H1 (cell line): ENCODE data around the gene MT1B. TPM values are rescaled to one million over a fixed set of nuclear protein-coding genes. Genes with fewer than 3 reads are reported as not detected.

Experiments used
- ATF3 ChIP-seq: IDR thresholded peaks from 2 replicates; pipeline ENCODE4 v1.6.1; 2011; ENCODE audit warnings: low read depth, mild to moderate bottlenecking, low read length; ENCODE audit not compliant: insufficient read depth
- BCL11A ChIP-seq, 2 experiments: IDR thresholded peaks; one replicate each; pipeline ENCODE4 v1.6.1; 2011; ENCODE audit warnings: low read depth in 2 of 2, low read length in 2 of 2, mild to moderate bottlenecking in 2 of 2
- CEBPB ChIP-seq: IDR thresholded peaks from 2 replicates; pipeline ENCODE4 v1.6.1; 2012; ENCODE audit warnings: low read depth, low read length
- CHD2 ChIP-seq: IDR thresholded peaks from 2 replicates; pipeline ENCODE4 v1.6.1; 2012; ENCODE audit warnings: low read length, improper control_type of control experiment
- CTCF ChIP-seq, 3 experiments: IDR thresholded peaks; 1 replicate in 2 of 3; 2 replicates in 1 of 3; pipeline versions ENCODE4 v1.5.1 to v1.6.1; 2011; ENCODE audit warnings: low read length in 3 of 3, mild to moderate bottlenecking in 3 of 3, inconsistent platforms in 2 of 3, low read depth in 1 of 3, moderate library complexity in 1 of 3; ENCODE audit not compliant: insufficient read depth in 1 of 3; ENCODE audit errors: control extremely low read depth in 1 of 3
- GTF2F1 ChIP-seq: IDR thresholded peaks from 2 replicates; pipeline ENCODE4 v1.6.1; 2012; ENCODE audit warnings: low read depth, low read length, improper control_type of control experiment, borderline replicate concordance
- HDAC2 ChIP-seq, 2 experiments: fragments of 300-600 bp in 1 of 2; sonication (generic) in 1 of 2; IDR thresholded peaks; 2 replicates each; pipeline ENCODE4 v1.6.1; 2011 to 2012; ENCODE audit warnings: low read depth in 2 of 2, low read length in 2 of 2, mild to moderate bottlenecking in 2 of 2, moderate library complexity in 2 of 2, borderline replicate concordance in 1 of 2, inconsistent platforms in 1 of 2
- KDM5A ChIP-seq: fragments of 200-600 bp; IDR thresholded peaks from 2 replicates; pipeline ENCODE4 v1.7.1; 2012; ENCODE audit warnings: mild to moderate bottlenecking, low read length, inconsistent platforms, mixed read lengths
- PHF8 ChIP-seq: fragments of 200-600 bp; sonication (generic); conservative IDR thresholded peaks from 2 replicates; pipeline ENCODE4 v1.7.1; 2012; ENCODE audit warnings: low read depth, mild to moderate bottlenecking, inconsistent platforms, low read length, moderate library complexity
- POU5F1 ChIP-seq: IDR thresholded peaks from 2 replicates; pipeline ENCODE4 v1.6.1; 2011; ENCODE audit warnings: low read depth, mild to moderate bottlenecking, low read length, moderate library complexity
- RFX5 ChIP-seq: IDR thresholded peaks from 2 replicates; pipeline ENCODE4 v1.6.1; 2011; ENCODE audit warnings: low read depth, low read length, improper control_type of control experiment, borderline replicate concordance
- SP1 ChIP-seq: IDR thresholded peaks from 2 replicates; pipeline ENCODE4 v1.6.1; 2011; ENCODE audit warnings: low read depth, low read length
- TAF1 ChIP-seq: IDR thresholded peaks from 2 replicates; pipeline ENCODE4 v1.6.1; 2011; ENCODE audit warnings: mild to moderate bottlenecking, low read depth, low read length
- TBP ChIP-seq: IDR thresholded peaks from 2 replicates; pipeline ENCODE4 v1.6.1; 2011; ENCODE audit warnings: low read depth, low read length, improper control_type of control experiment
- polyA plus RNA-seq, 7 experiments: library from polyadenylated mRNA; depleted of rRNA in 3 of 7; stranded (reverse) in 5 of 7; unstranded in 2 of 7; fragments of >200 nt in 5 of 7; fragments of 200-250 nt in 2 of 7; gene quantifications; 1 replicate in 5 of 7; 2 replicates in 1 of 7; 4 replicates in 1 of 7; pipeline versions ENCODE4 v1.2.1 to v1.2.3, GENCODE V29; 2011 to 2013; ENCODE audit warnings: missing spikeins in 2 of 7, mixed read lengths in 2 of 7
- total RNA-seq: library from RNA; stranded (reverse); fragmentation: NEBNext Ultra II Directional; extraction: Animal tissue kit (Norgen Biotek cat#: 25700); gene quantifications from 2 replicates; pipeline ENCODE4 v1.2.1, GENCODE V29; 2021
- TF ChIP-seq, protein P1 (sequence below): IDR thresholded peaks from 2 replicates; pipeline ENCODE4 v1.6.1; 2012; ENCODE audit warnings: inconsistent platforms
- TF ChIP-seq, protein P2 (sequence below): IDR thresholded peaks from 2 replicates; pipeline ENCODE4 v1.6.1; 2012; ENCODE audit warnings: low read length, inconsistent platforms

MT1B gene
- total and polyA plus RNA-seq, 2 of the 8 experiments (the other 6 are each of a cell fraction or from before 2014, with no cell fraction given): not detected

GRCh38 chr16:56662357-56663354 lies 11.0 kb downstream of the MT1B start (continued):
- TF ChIP-seq CHD2: no peak
- TF ChIP-seq CEBPB: no peak
- no peak for TF ChIP-seq TAF1
- TF ChIP-seq TBP: no peak
- TF ChIP-seq, protein P1, sequence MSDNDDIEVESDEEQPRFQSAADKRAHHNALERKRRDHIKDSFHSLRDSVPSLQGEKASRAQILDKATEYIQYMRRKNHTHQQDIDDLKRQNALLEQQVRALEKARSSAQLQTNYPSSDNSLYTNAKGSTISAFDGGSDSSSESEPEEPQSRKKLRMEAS: peak; percentile 67
- TF ChIP-seq HDAC2 (IDR thresholded peaks at IDR 0.05; ENCODE audit: borderline replicate concordance in 1 of 2, low read depth in 2 of 2, low read length in 2 of 2): no peak
- no peak for TF ChIP-seq CTCF (IDR thresholded peaks at IDR 0.05; ENCODE audit: control extremely low read depth in 1 of 3, insufficient read depth in 1 of 3, low read depth in 1 of 3, low read length in 3 of 3)
- TF ChIP-seq RFX5: no peak
- no peak for TF ChIP-seq KDM5A
- no peak for TF ChIP-seq GTF2F1
- TF ChIP-seq, protein P2, sequence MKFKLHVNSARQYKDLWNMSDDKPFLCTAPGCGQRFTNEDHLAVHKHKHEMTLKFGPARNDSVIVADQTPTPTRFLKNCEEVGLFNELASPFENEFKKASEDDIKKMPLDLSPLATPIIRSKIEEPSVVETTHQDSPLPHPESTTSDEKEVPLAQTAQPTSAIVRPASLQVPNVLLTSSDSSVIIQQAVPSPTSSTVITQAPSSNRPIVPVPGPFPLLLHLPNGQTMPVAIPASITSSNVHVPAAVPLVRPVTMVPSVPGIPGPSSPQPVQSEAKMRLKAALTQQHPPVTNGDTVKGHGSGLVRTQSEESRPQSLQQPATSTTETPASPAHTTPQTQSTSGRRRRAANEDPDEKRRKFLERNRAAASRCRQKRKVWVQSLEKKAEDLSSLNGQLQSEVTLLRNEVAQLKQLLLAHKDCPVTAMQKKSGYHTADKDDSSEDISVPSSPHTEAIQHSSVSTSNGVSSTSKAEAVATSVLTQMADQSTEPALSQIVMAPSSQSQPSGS: no peak
- no peak for TF ChIP-seq SP1
- TF ChIP-seq PHF8: no peak
- TF ChIP-seq POU5F1: no peak
- TF ChIP-seq ATF3: no peak
- no peak for TF ChIP-seq BCL11A (IDR thresholded peaks at IDR 0.05; ENCODE audit: low read depth in 2 of 2, low read length in 2 of 2)
- TF ChIP-seq, all 59 proteins: peak for 6
